GM21825 (cell line): Measurements from ENCODE around the gene TLCD5.

Source experiments
- ATAC-seq: cut with Tn5 transposase; IDR thresholded peaks from one replicate; pipeline ENCODE4 v1.9.1; 2021; ENCODE audit warnings: mild to moderate bottlenecking, moderate library complexity; ENCODE audit not compliant: unreplicated experiment

Gene TLCD5

GRCh38 chr11:120336641-120337354 lies 11.7 kb downstream of the TLCD5 start:
- peak; percentile 28 for ATAC-seq

GRCh38 chr11:120337355-120338106 lies 12.4 kb downstream of the TLCD5 start:
- ATAC-seq, result no peak

GRCh38 chr11:120338107-120338933 lies 13.2 kb downstream of the TLCD5 start:
- ATAC-seq, result no peak

- ATAC-seq, result no peak
Observed at GRCh38 chr11:120339394-120339890, 14.3 kb downstream of the TLCD5 start.

GRCh38 chr11:120340529-120340928 lies 15.4 kb downstream of the TLCD5 start:
- ATAC-seq, result no peak

GRCh38 chr11:120342226-120342625 lies 17.1 kb downstream of the TLCD5 start:
- no peak for ATAC-seq

GRCh38 chr11:120342678-120343077 lies 17.6 kb downstream of the TLCD5 start:
- ATAC-seq, result no peak

- peak; percentile 60 for ATAC-seq
Observed at GRCh38 chr11:120343429-120343828, 18.3 kb downstream of the TLCD5 start.

GRCh38 chr11:120344302-120345004 lies 19.4 kb downstream of the TLCD5 start:
- peak; percentile 78 for ATAC-seq

GRCh38 chr11:120346233-120346632 lies 21.1 kb downstream of the TLCD5 start:
- no peak for ATAC-seq

GRCh38 chr11:120350637-120351036 lies 25.5 kb downstream of the TLCD5 start:
- no peak for ATAC-seq

GRCh38 chr11:120352405-120352804 lies 27.3 kb downstream of the TLCD5 start:
- no peak for ATAC-seq

GRCh38 chr11:120354068-120354467 lies 29.0 kb downstream of the TLCD5 start:
- no peak for ATAC-seq

- ATAC-seq, result no peak
Observed at GRCh38 chr11:120354779-120355178, 29.7 kb downstream of the TLCD5 start.

- ATAC-seq, result no peak
Observed at GRCh38 chr11:120357620-120358019, 32.5 kb downstream of the TLCD5 start.

GRCh38 chr11:120358729-120359128 lies 33.6 kb downstream of the TLCD5 start:
- no peak for ATAC-seq

- ATAC-seq, result no peak
Observed at GRCh38 chr11:120363436-120363835, 38.3 kb downstream of the TLCD5 start.

GRCh38 chr11:120365512-120365911 lies 40.4 kb downstream of the TLCD5 start:
- no peak for ATAC-seq

- no peak for ATAC-seq
Observed at GRCh38 chr11:120372296-120372695, 47.2 kb downstream of the TLCD5 start.

GRCh38 chr11:120375076-120375475 lies 50.0 kb downstream of the TLCD5 start:
- no peak for ATAC-seq
